GM12891 (cell line): ENCODE results near the gene BNIP5.

Source experiments
- POLR2A ChIP-seq: IDR thresholded peaks from 2 replicates; pipeline ENCODE4 v1.6.1; 2011; ENCODE audit warnings: low read depth, low read length, control low read depth
- POLR2AphosphoS5 ChIP-seq: IDR thresholded peaks from 2 replicates; pipeline ENCODE4 v1.6.1; 2011; ENCODE audit warnings: low read depth, low read length, control low read depth
- TAF1 ChIP-seq: IDR thresholded peaks from 2 replicates; pipeline ENCODE4 v1.6.1; 2011; ENCODE audit warnings: low read depth, low read length, control low read depth

DNA sequence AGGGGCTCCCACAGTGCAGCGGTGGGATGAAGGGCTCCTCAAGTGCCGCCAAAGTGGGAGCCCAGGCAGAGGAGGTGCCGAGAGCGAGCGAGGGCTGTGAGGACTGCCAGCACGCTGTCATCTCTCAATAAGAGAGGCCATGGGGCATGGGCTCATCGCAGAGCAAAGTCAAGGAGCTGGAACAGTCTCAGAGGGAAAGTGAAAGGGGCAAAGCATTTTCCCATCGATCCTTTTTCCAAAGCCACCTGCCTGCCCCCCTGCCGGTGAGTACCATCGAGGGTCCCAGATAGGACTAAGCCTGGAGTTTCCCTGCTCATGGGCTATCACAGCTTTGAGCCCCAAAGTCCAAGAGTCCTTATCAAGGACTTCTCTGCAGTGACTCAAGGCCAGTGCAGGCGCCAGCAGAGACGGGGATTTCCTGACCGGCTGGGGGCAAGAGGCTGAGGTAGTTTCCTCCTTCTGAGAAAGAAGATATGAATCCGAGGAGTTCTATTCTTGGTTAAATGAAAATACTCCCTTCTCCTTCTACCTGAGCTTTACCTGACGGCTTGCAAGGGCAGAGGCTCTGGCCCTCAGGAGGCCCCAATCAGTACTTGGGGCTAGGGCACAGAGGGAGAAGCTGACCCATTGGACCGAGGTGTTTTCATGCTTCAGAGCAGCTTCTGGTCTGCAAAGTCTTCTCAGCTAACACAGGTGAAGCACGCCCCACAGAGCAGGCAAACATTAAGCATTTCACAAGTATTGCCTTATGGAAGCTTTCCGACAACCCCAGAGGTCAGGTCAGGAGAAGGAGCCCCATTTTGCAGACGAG lies 28.2 kb upstream of the BNIP5 start:
- TF ChIP-seq POLR2A, result no peak
- TF ChIP-seq POLR2AphosphoS5, result no peak
- no peak for TF ChIP-seq TAF1
